ENCODE results near the gene SAMD4B.

SAMD4B gene

GRCh38 chr19:39318071-39318470, 24.1 kb upstream of the SAMD4B start:
- no peaks in the 10 kb centered on the region for H3K36me3 ChIP-seq (replicated peaks)
- peaks cover 3% of the 10 kb centered on the region for H3K27me3 ChIP-seq (replicated peaks)
- DNase-seq = no peak
- no peak overlapping the region for H3K27ac ChIP-seq
- no peak overlapping the region for H3K4me3 ChIP-seq (ENCODE audit: low read depth, low read length)
- TF ChIP-seq, protein P1, sequence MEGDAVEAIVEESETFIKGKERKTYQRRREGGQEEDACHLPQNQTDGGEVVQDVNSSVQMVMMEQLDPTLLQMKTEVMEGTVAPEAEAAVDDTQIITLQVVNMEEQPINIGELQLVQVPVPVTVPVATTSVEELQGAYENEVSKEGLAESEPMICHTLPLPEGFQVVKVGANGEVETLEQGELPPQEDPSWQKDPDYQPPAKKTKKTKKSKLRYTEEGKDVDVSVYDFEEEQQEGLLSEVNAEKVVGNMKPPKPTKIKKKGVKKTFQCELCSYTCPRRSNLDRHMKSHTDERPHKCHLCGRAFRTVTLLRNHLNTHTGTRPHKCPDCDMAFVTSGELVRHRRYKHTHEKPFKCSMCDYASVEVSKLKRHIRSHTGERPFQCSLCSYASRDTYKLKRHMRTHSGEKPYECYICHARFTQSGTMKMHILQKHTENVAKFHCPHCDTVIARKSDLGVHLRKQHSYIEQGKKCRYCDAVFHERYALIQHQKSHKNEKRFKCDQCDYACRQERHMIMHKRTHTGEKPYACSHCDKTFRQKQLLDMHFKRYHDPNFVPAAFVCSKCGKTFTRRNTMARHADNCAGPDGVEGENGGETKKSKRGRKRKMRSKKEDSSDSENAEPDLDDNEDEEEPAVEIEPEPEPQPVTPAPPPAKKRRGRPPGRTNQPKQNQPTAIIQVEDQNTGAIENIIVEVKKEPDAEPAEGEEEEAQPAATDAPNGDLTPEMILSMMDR (IDR thresholded peaks at IDR 0.05; ENCODE audit: low read depth, low read length, missing control alignments) = no peak
- in situ Hi-C loops (cut with HindIII; ENCODE audit: low pct_ligation_motif_present, low sequenced_read_pairs) = no loop called here

GRCh38 chr19:39318690-39319089, 23.5 kb upstream of the SAMD4B start:
- Histone ChIP-seq H3K27ac (no peak overlapping the region), H3K36me3 (replicated peaks) (no peaks in the 10 kb centered on the region), H3K4me3 (ENCODE audit: low read depth, low read length) (no peak overlapping the region), H3K27me3 (replicated peaks) (peaks cover 3% of the 10 kb centered on the region)
- TF ChIP-seq, protein P1 (IDR thresholded peaks at IDR 0.05; ENCODE audit: low read depth, low read length, missing control alignments) = no peak
- no peak for DNase-seq
- in situ Hi-C loops (cut with HindIII; ENCODE audit: low pct_ligation_motif_present, low sequenced_read_pairs) = no loop called here

DNA sequence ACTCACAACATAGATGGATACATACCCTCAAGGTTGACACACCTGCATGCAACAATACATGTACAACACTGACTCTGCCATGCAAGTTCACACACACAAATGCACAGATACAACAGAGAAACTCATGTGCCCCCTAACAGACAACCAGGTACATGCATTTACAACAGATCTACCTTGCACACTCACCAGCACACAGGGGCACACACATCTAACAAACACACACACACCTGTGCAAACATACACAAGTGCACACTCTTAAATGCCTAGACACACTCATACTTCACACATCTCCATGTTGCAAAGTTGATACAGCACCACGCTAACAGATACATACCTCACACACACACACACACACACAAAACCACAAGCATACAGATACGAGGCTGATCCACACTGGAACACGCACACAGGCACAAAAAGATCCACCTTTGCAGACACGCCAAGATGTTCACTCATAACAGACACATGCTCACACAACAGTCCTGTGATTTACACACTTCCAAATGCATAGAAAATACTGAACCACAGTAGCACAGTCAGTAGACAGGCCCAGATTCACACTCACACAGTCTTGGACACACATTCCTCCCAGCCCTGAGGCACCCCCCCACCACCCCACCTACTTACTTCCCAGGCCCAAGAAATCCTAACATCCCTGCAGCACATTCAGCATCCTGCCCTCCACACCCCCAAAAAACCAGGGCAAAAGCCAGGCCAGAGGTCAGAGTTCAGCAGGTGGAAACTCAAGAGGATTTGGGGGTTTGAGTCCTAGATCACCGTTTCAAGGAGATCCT, 22.9 kb upstream of the SAMD4B start:
- DNase-seq = no peak
- Histone ChIP-seq H3K4me3 (ENCODE audit: low read depth, low read length) (no peak overlapping the region), H3K36me3 (replicated peaks) (no peaks in the 10 kb centered on the region), H3K27me3 (replicated peaks) (peaks cover 3% of the 10 kb centered on the region), H3K27ac (no peak overlapping the region)
- in situ Hi-C loops (cut with HindIII; ENCODE audit: low pct_ligation_motif_present, low sequenced_read_pairs) = no loop called here
- TF ChIP-seq, protein P1 (IDR thresholded peaks at IDR 0.05; ENCODE audit: low read depth, low read length, missing control alignments) = no peak

GRCh38 chr19:39319892-39320248, 22.4 kb upstream of the SAMD4B start:
- Histone ChIP-seq H3K27ac (no peak overlapping the region), H3K27me3 (replicated peaks) (peaks cover 3% of the 10 kb centered on the region)

GRCh38 chr19:39321117-39321831, 20.9 kb upstream of the SAMD4B start:
- Histone ChIP-seq H3K36me3 (replicated peaks) (no peaks in the 10 kb centered on the region), H3K4me3 (ENCODE audit: low read depth, low read length) (no peak overlapping the region), H3K27me3 (replicated peaks) (peaks cover 3% of the 10 kb centered on the region), H3K27ac (no peak overlapping the region)
- DNase-seq = no peak
- TF ChIP-seq, protein P1 (IDR thresholded peaks at IDR 0.05; ENCODE audit: low read depth, low read length, missing control alignments) = no peak
- in situ Hi-C loops (cut with HindIII; ENCODE audit: low pct_ligation_motif_present, low sequenced_read_pairs) = no loop called here

More at GRCh38 chr19:39319892-39320248, 22.4 kb upstream of the SAMD4B start:
- TF ChIP-seq, protein P1 (IDR thresholded peaks at IDR 0.05; ENCODE audit: low read depth, low read length, missing control alignments) = no peak
- in situ Hi-C loops (cut with HindIII; ENCODE audit: low pct_ligation_motif_present, low sequenced_read_pairs) = no loop called here
- no peaks in the 10 kb centered on the region for H3K36me3 ChIP-seq (replicated peaks)
- peak overlapping the region; percentile 52 for H3K4me3 ChIP-seq (ENCODE audit: low read depth, low read length)
- DNase-seq = no peak

All from brain microvascular endothelial cell (primary cell).